Measurements from ENCODE around the gene HIRA. TPM values are rescaled to one million over a fixed set of nuclear protein-coding genes. Genes with fewer than 3 reads are reported as not detected.
"Not testable (repeated sequence)": the region's sequence is repeated elsewhere in the genome, so short reads cannot be mapped to it uniquely, and the experiment has no call there.

Gene HIRA
- total RNA-seq, 4 donors from 2014 or later, result 63.8 to 139 (median 107) TPM

GRCh38 chr22:19443544-19444211 is 12.1 kb upstream of the HIRA start:
- intact Hi-C loops (cut with DNase I), result loop anchor here (5.0 to 10.0 kb wide), 2 partner anchors 49 to 136 kb away; no protein-coding TSS in a partner anchor
- Histone ChIP-seq H3K27ac (no peak overlapping the region), H3K27me3 (no peaks in the 10 kb centered on the region), H3K9me3 (no peaks in the 10 kb centered on the region), H3K4me3 (replicated peaks in 1 of 3) (no peak overlapping the region), H3K4me1 (peaks cover 19 to 26% of the 10 kb centered on the region in 2 donors), H3K36me3 (peaks cover 0 to 9% of the 10 kb centered on the region in 2 donors)
- WGBS, 2 donors, result 64 to 91% methylated on average over 5 to 6 of the region's 7 CpGs
- no peak for DNase-seq
- no peak for TF ChIP-seq CTCF (IDR thresholded peaks at IDR 0.05)
- no peak for TF ChIP-seq POLR2A (IDR thresholded peaks at IDR 0.05)

DNA sequence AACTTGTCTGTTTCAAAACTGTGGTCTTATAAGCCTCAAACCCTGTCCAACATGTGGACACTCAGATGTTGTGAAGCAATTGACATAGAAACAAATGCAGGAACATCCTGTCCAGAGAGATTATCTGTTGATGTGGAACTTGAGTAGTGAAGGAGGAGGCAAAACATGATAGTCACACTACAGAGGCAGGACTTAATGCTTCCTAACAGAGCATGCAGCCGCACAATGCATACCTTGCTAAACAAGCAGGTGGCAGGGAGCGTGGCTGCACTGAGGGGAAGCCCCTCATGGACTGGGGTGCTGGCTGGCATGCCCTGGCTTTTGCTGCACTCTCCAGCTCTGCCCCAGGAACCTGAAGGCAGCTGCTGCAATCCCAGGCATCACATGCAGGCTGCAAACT is 10.6 kb upstream of the HIRA start:
- Histone ChIP-seq H3K36me3 (peaks cover 0 to 9% of the 10 kb centered on the region in 2 donors), H3K4me3 (replicated peaks in 1 of 3) (no peak overlapping the region), H3K27me3 (no peaks in the 10 kb centered on the region), H3K4me1 (peaks cover 12 to 19% of the 10 kb centered on the region in 2 donors), H3K27ac (no peak overlapping the region), H3K9me3 (no peaks in the 10 kb centered on the region)
- intact Hi-C loops (cut with DNase I), result loop anchor here (5.0 to 10.0 kb wide), 2 partner anchors 47 to 135 kb away; no protein-coding TSS in a partner anchor
- DNase-seq, result no peak
- 96 to 100% methylated on average over 2 of the region's 2 CpGs for WGBS, 2 donors
- TF ChIP-seq POLR2A (IDR thresholded peaks at IDR 0.05) (no peak), CTCF (IDR thresholded peaks at IDR 0.05) (no peak)

GRCh38 chr22:19440411-19441195 is 9.1 kb upstream of the HIRA start:
- intact Hi-C loops (cut with DNase I), result loop anchor here (5.0 to 10.0 kb wide), 2 partner anchors 46 to 133 kb away; no protein-coding TSS in a partner anchor
- peaks cover 0 to 14% of the 10 kb centered on the region in 2 donors for H3K36me3 ChIP-seq

GRCh38 chr22:19438298-19438697 is 6.8 kb upstream of the HIRA start:
- TF ChIP-seq CTCF (IDR thresholded peaks at IDR 0.05) (no peak), POLR2A (IDR thresholded peaks at IDR 0.05) (no peak)
- Histone ChIP-seq H3K27ac (no peak overlapping the region), H3K36me3 (peaks cover 0 to 15% of the 10 kb centered on the region in 2 donors), H3K4me1 (peaks cover 3 to 5% of the 10 kb centered on the region in 2 donors), H3K4me3 (replicated peaks in 1 of 3) (no peak overlapping the region), H3K9me3 (no peaks in the 10 kb centered on the region), H3K27me3 (no peaks in the 10 kb centered on the region)
- intact Hi-C loops (cut with DNase I), result loop anchor here (10.0 kb wide), 2 partner anchors 83 to 293 kb away; partner anchors contain the start of gene ESS2
- no peak for DNase-seq
- WGBS, 2 donors, result 88% methylated on average over 7 of the region's 7 CpGs

More at GRCh38 chr22:19440411-19441195, 9.1 kb upstream of the HIRA start:
- DNase-seq, result no peak
- no peak overlapping the region for H3K27ac ChIP-seq
- no peak overlapping the region for H3K4me3 ChIP-seq (replicated peaks in 1 of 3)
- H3K27me3 ChIP-seq, result no peaks in the 10 kb centered on the region
- H3K4me1 ChIP-seq, result peaks cover 3 to 8% of the 10 kb centered on the region in 2 donors
- TF ChIP-seq POLR2A (IDR thresholded peaks at IDR 0.05) (no peak), CTCF (IDR thresholded peaks at IDR 0.05) (no peak)
- WGBS, 2 donors, result 85 to 91% methylated on average over 7 to 8 of the region's 8 CpGs
- H3K9me3 ChIP-seq, result no peaks in the 10 kb centered on the region

DNA sequence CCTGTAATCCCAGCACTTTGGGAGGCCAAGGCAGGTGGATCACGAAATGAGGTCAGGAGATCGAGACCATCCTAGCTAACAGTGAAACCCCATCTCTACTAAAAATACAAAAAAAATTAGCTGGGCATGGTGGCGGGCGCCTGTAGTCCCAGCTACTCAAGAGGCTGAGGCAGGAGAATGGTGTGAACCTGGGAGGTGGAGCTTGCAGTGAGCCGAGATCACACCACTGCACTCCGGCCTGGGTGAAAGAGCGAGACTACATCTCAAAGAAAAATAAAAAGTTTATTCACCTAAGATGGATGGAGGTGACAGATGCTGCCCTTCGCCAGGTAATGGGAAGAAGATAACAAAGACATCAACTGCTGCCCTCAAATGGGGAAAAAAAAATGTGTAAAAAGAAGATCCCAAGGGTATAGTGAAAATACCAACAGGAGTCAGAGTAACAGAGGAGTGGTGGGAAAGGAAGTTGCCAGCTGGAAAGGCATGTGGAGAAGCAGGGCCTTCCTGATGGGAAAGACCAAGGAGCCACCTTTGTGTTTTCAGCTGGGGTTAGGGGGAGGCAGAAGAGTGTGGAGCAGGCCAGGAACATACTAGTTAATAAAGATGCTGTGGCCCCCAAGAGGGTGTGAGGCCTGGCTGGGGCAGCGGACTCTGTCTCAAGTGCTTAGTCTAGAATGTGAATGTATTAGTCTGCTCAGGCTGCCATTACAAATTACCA is 5.1 kb upstream of the HIRA start:
- H3K9me3 ChIP-seq; DNase-seq; H3K4me3 ChIP-seq (replicated peaks in 1 of 3); H3K27ac ChIP-seq; H3K4me1 ChIP-seq; H3K27me3 ChIP-seq: not testable (repeated sequence)
- WGBS, 2 donors, result 92 to 93% methylated on average over 9 of the region's 9 CpGs
- intact Hi-C loops (cut with DNase I), result loop anchor here (10.0 kb wide), 2 partner anchors 82 to 292 kb away; partner anchors contain the start of gene ESS2
- H3K36me3 ChIP-seq, result peaks cover 0 to 15% of the 10 kb centered on the region in 2 donors

Measured in thyroid gland (tissue), 4 donors.